Measurements from ENCODE around the gene SFT2D2. TPM values are rescaled to one million over a fixed set of nuclear protein-coding genes. Genes with fewer than 3 reads are reported as not detected.

Gene SFT2D2
- total RNA-seq, 1 donor from 2014 or later = 52.9 TPM

DNA sequence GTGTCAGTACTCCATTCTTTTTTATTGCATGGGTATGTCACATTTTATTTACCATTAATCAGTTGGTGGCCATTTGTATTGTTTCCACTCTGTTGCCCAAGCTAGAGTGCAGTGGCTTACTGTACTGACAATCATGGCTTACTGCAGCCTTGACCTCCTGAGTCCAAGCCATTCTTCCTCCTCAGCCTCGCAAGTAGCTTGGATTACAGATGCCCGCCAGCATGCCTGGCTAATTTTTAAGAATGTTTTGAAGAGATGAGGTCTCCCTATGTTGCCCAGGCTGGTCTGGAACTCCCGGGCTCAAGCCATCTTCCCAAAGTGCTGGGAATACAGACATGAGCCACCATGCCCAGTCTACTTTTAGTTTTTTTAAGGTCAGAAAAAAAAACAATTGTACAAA, 813 bp upstream of the SFT2D2 start:
- no peak for DNase-seq (ENCODE audit: low read depth, low spot score)
- Mint-ChIP-seq H3K27me3 (ENCODE audit: low read depth) (peaks cover 3% of the 10 kb centered on the region), H3K4me1 (peaks cover 39% of the 10 kb centered on the region), H3K27ac (ENCODE audit: unreplicated experiment) (peak overlapping the region; percentile 60), H3K4me3 (peak overlapping the region; percentile 93), H3K9me3 (peaks cover 4% of the 10 kb centered on the region), H3K36me3 (ENCODE audit: low read depth) (peaks cover 2% of the 10 kb centered on the region)
- TF ChIP-seq CTCF (conservative IDR thresholded peaks at IDR 0.05) = no peak

DNA sequence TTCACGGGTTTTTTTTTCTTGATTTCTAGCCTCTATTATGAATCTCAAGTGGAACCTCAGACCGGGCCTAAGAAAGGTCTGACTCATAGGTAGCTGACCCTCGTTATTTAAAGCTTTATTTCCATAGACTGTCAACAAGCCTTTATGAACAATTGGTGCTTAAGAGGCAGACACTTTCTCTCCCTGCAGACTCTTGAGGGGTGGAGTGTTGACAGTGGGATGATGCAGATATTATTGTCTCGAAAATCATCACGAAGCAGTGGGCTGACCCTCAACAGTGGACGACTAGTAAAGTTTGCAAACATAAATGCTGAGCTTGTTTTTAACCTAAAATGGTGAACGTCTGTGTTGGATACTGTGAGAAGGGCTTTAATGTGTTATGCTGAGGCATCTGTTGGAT, 1.8 kb downstream of the SFT2D2 start:
- TF ChIP-seq CTCF (conservative IDR thresholded peaks at IDR 0.05) = no peak
- Mint-ChIP-seq H3K4me1 (peaks cover 39% of the 10 kb centered on the region), H3K4me3 (peak overlapping the region; percentile 93), H3K9me3 (peaks cover 4% of the 10 kb centered on the region), H3K27ac (ENCODE audit: unreplicated experiment) (no peak overlapping the region), H3K27me3 (ENCODE audit: low read depth) (peaks cover 3% of the 10 kb centered on the region), H3K36me3 (ENCODE audit: low read depth) (peaks cover 2% of the 10 kb centered on the region)
- no peak for DNase-seq (ENCODE audit: low read depth, low spot score)

DNA sequence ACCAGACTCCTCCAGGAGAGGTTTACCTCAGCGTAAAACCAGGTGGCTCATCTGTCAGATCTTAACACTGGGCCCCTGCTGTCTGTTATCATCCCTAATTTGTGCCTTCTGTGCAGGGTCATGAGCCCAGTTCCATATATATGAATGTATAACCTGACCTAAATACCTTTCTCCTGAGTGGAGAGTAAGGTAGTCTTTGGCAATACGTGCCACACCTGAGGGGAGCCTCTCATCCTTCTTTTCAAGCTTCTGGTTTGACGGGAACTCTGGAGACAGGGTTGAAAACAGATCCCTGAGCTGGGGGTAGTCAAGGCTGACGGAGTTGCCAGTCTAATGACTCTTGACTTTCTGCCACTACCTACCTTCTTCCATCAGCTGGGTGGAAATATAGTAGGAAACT, 4.1 kb downstream of the SFT2D2 start:
- Mint-ChIP-seq H3K27ac (ENCODE audit: unreplicated experiment) (no peak overlapping the region), H3K27me3 (ENCODE audit: low read depth) (no peaks in the 10 kb centered on the region), H3K9me3 (no peaks in the 10 kb centered on the region), H3K4me1 (peaks cover 38% of the 10 kb centered on the region), H3K4me3 (peak overlapping the region; percentile 3), H3K36me3 (ENCODE audit: low read depth) (peaks cover 3% of the 10 kb centered on the region)
- no peak for DNase-seq (ENCODE audit: low read depth, low spot score)
- TF ChIP-seq CTCF (conservative IDR thresholded peaks at IDR 0.05) = no peak

DNA sequence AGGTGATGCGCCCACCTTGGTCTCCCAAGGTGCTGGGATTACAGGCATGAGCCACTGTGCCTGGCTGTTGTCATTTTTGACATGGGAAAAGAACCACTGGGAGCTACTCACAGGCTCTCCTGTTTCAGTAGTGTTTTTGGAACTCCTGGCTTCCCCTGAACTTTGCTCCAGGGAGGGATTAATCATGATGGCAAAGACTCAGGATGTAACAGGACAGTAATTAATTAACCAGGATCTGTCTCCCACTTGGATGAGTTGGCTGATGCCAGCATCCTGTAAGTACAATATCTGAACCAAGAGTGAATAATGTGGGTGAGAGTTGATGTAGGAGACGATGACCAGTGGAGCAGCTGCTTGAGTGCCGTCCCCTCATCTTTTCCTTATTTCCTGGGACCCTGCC, 4.9 kb downstream of the SFT2D2 start:
- Mint-ChIP-seq H3K27ac (ENCODE audit: unreplicated experiment) (no peak overlapping the region), H3K36me3 (ENCODE audit: low read depth) (peaks cover 3% of the 10 kb centered on the region), H3K4me3 (no peak overlapping the region), H3K9me3 (no peaks in the 10 kb centered on the region), H3K27me3 (ENCODE audit: low read depth) (no peaks in the 10 kb centered on the region), H3K4me1 (peaks cover 29% of the 10 kb centered on the region)
- no peak for TF ChIP-seq CTCF (conservative IDR thresholded peaks at IDR 0.05)
- DNase-seq (ENCODE audit: low read depth, low spot score) = no peak

DNA sequence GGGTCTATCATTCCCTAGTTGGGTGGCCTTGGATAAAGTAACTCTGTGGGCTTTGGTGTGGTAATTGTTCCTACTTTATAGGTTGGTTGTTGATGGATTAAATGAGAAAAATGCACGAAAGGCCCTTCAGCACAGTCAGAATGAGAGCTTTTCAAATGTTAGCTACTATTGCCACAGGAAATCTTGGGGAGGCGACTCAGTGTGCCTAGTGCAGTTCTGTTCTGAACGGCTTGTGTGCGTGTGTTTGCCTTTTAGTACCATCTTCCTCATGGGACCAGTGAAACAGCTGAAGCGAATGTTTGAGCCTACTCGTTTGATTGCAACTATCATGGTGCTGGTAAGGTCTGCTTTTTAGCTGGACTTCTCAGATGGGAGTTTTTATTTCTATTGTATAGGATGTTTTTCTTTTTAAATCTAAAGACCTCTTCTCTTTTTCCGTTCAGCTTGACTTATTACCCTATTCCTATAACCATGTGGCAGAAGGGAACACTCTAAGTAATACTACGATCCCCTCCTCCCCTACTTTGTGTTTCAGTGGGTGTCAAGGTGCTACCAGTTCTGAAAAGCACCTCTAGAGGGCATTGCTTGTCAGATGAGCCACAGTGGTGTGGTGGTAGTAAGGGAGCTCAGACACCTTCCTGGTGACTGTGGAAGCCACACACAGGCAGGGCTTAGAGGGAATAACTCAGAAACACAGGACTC, 9.2 kb downstream of the SFT2D2 start:
- Mint-ChIP-seq H3K27ac (ENCODE audit: unreplicated experiment) (no peak overlapping the region), H3K36me3 (ENCODE audit: low read depth) (peaks cover 8% of the 10 kb centered on the region), H3K27me3 (ENCODE audit: low read depth) (no peaks in the 10 kb centered on the region), H3K9me3 (no peaks in the 10 kb centered on the region), H3K4me1 (no peaks in the 10 kb centered on the region), H3K4me3 (no peak overlapping the region)
- no peak for DNase-seq (ENCODE audit: low read depth, low spot score)
- TF ChIP-seq CTCF (conservative IDR thresholded peaks at IDR 0.05) = peak; percentile 65
